Measurements from ENCODE around the gene FMO2.
"Not testable (repeated sequence)": the region's sequence is repeated elsewhere in the genome, so short reads cannot be mapped to it uniquely, and the experiment has no call there.

The FMO2 gene

GRCh38 chr1:171219346-171220080, 34.4 kb downstream of the FMO2 start:
- DNase-seq (ENCODE audit: low spot score) = no peak

- DNase-seq (ENCODE audit: low spot score) = no peak
Measured at GRCh38 chr1:171220081-171220420, 35.0 kb downstream of the FMO2 start.

DNA sequence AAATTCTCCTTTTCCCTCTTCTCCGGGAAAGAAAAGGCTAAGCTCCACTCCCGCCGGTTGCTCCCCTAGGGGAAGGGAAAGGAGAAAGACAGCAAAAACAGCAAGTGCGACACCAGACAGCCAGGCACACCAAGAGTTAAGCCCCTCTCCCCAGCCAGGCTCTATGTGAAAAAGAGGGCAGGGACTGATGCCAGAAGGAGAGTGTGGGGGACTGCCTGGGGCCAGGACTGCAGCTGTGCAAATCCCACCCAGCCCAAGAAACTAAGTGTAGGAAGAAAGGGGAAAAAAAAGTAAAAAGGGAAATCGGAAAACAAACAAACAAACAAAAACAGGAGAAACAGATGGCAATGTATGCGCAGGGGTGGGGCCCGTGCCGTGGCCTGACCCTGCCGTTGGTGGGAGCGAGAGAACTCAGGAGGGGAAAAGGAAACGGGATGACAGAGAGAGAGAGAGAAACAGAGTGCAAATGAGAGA, 35.5 kb downstream of the FMO2 start:
- peak; percentile 84 for DNase-seq (ENCODE audit: low spot score)

DNA sequence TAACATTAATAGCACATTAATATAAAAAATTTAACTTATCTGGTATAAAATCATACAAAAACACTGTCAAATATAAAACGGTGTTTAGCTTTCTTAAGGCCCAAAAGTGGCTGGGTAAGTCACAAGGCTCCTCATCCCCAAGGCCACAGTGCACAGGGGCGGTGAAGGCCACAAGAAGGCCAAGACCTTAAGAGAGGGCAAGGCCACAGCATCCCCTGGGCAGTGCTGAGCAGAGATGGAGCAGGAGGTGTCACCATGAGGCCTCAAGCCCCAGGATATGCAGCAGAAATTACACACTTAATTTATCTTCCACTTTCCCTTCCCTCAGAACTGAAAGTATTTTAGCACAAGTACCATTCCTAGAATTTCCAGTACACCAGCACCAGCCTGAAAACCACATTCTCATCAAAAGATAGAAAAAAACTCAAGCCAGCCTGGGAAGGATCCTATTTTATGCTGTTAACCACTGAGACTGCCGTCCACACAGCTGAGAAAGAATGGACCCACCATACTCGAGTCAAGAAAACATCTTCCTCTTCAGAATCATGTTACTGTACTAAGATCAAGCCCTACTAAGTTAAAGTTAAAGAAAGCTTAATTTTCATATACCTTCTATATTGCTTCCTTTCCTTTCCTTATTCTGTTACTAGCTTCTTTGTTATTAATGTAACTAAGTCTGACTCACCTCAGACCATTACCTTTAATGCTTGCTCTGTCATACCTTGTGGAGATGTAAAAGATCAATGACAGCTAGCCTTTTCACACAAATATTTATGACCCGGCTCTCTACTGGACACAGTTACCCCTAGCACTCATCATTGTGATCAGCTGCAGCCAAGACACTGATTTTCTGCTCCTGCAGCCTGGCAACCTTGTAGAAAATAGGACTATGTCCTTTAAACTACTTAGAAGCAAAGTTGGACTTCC, 36.8 kb downstream of the FMO2 start:
- DNase-seq (ENCODE audit: low spot score) = no peak

GRCh38 chr1:171222936-171223335, 37.8 kb downstream of the FMO2 start:
- DNase-seq (ENCODE audit: low spot score) = no peak

DNA sequence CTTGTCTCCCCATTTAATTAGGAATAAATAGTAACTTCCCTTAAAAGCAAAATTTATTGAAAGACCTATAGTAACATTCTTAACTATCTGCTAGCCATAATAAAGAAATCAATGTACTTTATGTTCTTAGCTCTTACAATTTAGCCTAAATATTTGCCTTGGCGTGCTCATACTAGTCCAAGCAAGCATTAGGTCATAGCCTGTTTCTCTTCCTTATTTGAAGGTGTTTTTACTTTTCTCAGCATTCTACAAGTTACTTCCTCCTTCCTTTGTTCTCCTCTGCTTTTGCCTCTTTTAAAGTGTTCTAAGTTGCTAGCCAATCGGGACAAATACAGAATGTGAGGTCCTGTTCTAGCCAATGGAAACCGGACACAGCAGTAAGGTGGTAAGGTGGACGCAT, 39.2 kb downstream of the FMO2 start:
- not testable (repeated sequence) for DNase-seq (ENCODE audit: low spot score)

- no peak for DNase-seq (ENCODE audit: low spot score)
Measured at GRCh38 chr1:171226747-171227370, 41.8 kb downstream of the FMO2 start.

DNA sequence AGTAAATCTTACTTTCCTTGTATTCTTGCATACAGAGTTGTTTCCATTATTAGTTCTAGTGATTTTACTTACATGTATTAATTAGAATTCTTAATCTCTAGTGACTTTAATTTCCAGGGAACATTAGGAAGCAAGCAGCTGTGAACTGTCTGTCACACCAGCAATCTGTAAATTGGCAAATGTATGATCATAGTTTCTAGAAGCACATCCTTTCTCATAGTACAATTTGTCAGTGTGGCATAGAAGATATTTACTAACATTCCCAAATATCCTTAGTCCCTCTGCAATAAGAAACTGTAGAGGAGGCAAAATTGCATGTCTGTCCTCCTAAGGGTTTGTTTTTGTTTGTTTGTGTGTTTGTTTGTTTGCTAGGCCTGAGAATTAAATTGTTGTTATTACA, 46.2 kb downstream of the FMO2 start:
- DNase-seq (ENCODE audit: low spot score) = no peak

- no peak for DNase-seq (ENCODE audit: low spot score)
Measured at GRCh38 chr1:171233183-171233582, 48.1 kb downstream of the FMO2 start.

GRCh38 chr1:171236231-171236630, 51.1 kb downstream of the FMO2 start:
- not testable (repeated sequence) for DNase-seq (ENCODE audit: low spot score)

DNA sequence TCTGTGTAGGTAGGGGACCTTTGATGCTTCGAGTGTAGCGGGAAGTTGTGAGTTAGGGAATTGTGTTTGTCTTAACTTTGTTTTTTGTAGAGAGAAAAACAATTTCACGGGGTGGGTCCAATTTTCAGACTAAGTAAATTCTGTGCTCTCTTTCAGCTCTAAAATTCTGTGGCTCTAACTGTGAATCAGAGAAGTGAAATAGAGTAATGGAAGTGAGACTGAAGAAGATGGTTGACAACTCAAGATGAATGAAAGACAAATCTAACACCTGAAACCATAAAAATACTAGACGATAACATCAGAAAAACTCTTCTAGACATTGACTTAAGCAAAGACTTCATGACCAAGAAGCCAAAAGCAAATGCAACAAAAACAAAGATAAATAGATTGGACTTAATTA, 58.8 kb downstream of the FMO2 start:
- no peak for DNase-seq (ENCODE audit: low spot score)

GRCh38 chr1:171245458-171246064, 60.5 kb downstream of the FMO2 start:
- no peak for DNase-seq (ENCODE audit: low spot score)

GRCh38 chr1:171247501-171247900, 62.4 kb downstream of the FMO2 start:
- DNase-seq (ENCODE audit: low spot score) = no peak

- DNase-seq (ENCODE audit: low spot score) = no peak
Measured at GRCh38 chr1:171248302-171248701, 63.2 kb downstream of the FMO2 start, which contains the start of gene FMO1. TSS of gene FMO1 (plus strand) at chr1:171248494. CDS start at chr1:171258088, 9,594 bp downstream.

- no peak for DNase-seq (ENCODE audit: low spot score)
Measured at GRCh38 chr1:171248841-171249240, 63.7 kb downstream of the FMO2 start.

DNA sequence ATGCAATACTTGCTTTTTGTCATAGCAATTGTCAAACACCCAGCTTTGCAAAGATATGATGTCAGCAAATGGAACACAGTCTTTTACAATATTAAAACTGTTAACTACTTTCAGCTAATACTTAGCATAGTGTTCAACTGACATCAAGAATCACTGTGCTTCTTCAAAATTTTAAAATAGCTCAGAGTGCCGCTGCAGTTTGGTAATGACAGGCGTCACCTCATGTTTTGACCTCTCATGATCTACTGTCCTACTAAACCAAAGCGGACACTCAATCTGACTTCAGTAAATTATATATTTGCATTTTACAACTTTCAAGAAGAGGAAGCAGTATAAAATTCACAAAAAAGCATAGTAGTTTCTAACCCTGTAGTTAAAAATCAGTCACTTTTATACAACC, 65.2 kb downstream of the FMO2 start:
- DNase-seq (ENCODE audit: low spot score) = no peak

GRCh38 chr1:171251042-171251951, 66.2 kb downstream of the FMO2 start:
- no peak for DNase-seq (ENCODE audit: low spot score)

- no peak for DNase-seq (ENCODE audit: low spot score)
Measured at GRCh38 chr1:171251952-171252300, 66.8 kb downstream of the FMO2 start.

DNA sequence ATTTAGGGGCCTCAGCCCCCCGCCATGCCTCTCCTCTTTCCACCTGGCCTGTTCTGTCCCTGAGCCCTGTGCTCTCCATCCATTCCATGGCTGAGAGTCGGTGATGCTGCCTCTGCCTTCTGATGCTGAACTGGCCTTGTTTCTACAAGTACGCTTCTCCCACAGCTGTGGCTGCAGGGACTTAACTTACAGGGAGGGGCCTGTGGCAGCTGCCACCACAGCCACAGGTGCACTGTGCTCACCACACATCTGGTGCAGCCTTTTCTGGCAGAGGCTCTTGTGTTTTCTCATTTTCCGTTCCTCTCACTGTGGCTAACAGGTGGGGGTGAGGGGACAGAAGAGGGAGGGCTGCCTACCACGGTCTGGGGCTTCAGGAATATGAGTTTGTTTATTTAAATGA, 67.4 kb downstream of the FMO2 start:
- no peak for DNase-seq (ENCODE audit: low spot score)

DNA sequence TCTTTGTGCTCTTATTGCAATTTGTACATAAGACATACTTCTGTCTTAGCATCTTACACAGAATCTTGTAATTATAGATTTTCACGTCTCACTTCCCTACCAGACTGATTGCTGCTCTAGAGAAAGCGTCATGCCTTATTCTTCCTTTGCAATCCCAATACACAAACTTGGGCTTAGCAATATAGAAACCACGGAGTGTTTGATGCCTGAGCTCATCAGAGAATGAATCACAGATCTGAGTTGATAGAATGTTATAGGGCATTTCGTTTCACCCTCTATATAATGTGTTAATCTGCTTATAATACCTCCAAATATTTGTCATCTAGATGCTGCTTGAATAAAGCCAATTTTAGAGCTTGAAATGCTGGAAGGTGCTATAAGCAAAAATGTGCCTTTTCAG, 69.8 kb downstream of the FMO2 start:
- no peak for DNase-seq (ENCODE audit: low spot score)

- DNase-seq (ENCODE audit: low spot score) = no peak
Measured at GRCh38 chr1:171256940-171257606, 72.0 kb downstream of the FMO2 start.
